Measurements from ENCODE around the gene FNDC8.

DNA sequence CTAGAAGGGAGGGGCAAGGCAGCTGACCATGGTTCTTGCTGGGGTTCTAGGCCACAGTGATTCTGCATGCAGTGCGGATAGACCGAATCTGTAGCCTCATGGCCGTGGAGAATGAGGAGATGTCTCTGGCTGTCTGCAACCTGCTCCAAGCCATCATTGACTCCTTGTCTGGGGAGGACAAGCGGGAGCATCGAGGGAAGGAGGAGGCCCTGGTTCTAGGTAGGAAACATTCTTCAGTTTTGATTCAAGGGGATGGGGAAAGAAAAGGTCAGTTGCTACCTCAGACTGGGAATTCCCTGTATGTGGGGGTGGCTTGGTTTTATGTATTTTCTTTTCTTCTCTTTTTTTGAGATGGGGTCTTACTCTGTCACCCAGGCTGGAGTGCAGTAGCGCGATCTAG is 33.8 kb downstream of the FNDC8 start:
- TF ChIP-seq, protein P1, sequence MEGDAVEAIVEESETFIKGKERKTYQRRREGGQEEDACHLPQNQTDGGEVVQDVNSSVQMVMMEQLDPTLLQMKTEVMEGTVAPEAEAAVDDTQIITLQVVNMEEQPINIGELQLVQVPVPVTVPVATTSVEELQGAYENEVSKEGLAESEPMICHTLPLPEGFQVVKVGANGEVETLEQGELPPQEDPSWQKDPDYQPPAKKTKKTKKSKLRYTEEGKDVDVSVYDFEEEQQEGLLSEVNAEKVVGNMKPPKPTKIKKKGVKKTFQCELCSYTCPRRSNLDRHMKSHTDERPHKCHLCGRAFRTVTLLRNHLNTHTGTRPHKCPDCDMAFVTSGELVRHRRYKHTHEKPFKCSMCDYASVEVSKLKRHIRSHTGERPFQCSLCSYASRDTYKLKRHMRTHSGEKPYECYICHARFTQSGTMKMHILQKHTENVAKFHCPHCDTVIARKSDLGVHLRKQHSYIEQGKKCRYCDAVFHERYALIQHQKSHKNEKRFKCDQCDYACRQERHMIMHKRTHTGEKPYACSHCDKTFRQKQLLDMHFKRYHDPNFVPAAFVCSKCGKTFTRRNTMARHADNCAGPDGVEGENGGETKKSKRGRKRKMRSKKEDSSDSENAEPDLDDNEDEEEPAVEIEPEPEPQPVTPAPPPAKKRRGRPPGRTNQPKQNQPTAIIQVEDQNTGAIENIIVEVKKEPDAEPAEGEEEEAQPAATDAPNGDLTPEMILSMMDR (IDR thresholded peaks at IDR 0.05; ENCODE audit: low read depth, low read length) = no peak
- TF ChIP-seq EZH2phosphoT487 (IDR thresholded peaks at IDR 0.05; ENCODE audit: low read depth) = no peak
